NCI-H1436 (cell line): ENCODE results near the gene SHISA5.
A peak's percentile ranks its signal among the peaks of the same experiment; 100 is the strongest.

Experiments used
- DNase-seq: peaks from one replicate; lab custom pipeline; 2025; lab: John Stamatoyannopoulos, UW

Gene SHISA5

GRCh38 chr3:48459773-48460516, 44.0 kb downstream of the SHISA5 start:
- no peak for DNase-seq

- DNase-seq = no peak
Observed at GRCh38 chr3:48459331-48459730, 44.6 kb downstream of the SHISA5 start.

- DNase-seq = no peak
Observed at GRCh38 chr3:48456456-48456855, 47.5 kb downstream of the SHISA5 start.

- DNase-seq = no peak
Observed at GRCh38 chr3:48451270-48451669, 52.7 kb downstream of the SHISA5 start.

GRCh38 chr3:48446425-48447193, 57.4 kb downstream of the SHISA5 start, which contains the start of gene ATRIP:
Gene ATRIP, plus strand, starts transcription at chr3:48446737. Its CDS starts 109 bp downstream, at chr3:48446846.
- peak; percentile 66 for DNase-seq

GRCh38 chr3:48446043-48446424, 57.9 kb downstream of the SHISA5 start:
- DNase-seq = no peak

- DNase-seq = no peak
Observed at GRCh38 chr3:48445277-48445882, 58.6 kb downstream of the SHISA5 start.

GRCh38 chr3:48441940-48442339, 62.0 kb downstream of the SHISA5 start:
- DNase-seq = no peak

GRCh38 chr3:48440590-48440958, 63.4 kb downstream of the SHISA5 start:
- DNase-seq = no peak

GRCh38 chr3:48439820-48440589, 64.0 kb downstream of the SHISA5 start, which contains the start of the genes CCDC51 and TMA7:
Gene CCDC51, minus strand, starts transcription at chr3:48440119. Its CDS starts 4,991 bp downstream, at chr3:48435128.
Gene TMA7, plus strand, starts transcription at chr3:48440257. Its CDS starts 40 bp downstream, at chr3:48440297.
- DNase-seq = peak; percentile 90

GRCh38 chr3:48437812-48438211, 66.2 kb downstream of the SHISA5 start:
- no peak for DNase-seq

- DNase-seq = no peak
Observed at GRCh38 chr3:48436855-48437254, 67.1 kb downstream of the SHISA5 start.

- no peak for DNase-seq
Observed at GRCh38 chr3:48436477-48436787, 67.5 kb downstream of the SHISA5 start.

GRCh38 chr3:48435774-48436476, 68.0 kb downstream of the SHISA5 start:
- peak; percentile 53 for DNase-seq

- DNase-seq = no peak
Observed at GRCh38 chr3:48435223-48435595, 68.8 kb downstream of the SHISA5 start.

- DNase-seq = no peak
Observed at GRCh38 chr3:48434591-48435222, 69.3 kb downstream of the SHISA5 start.

- DNase-seq = no peak
Observed at GRCh38 chr3:48433472-48434118, 70.4 kb downstream of the SHISA5 start.

- no peak for DNase-seq
Observed at GRCh38 chr3:48432411-48433371, 71.3 kb downstream of the SHISA5 start.
